ENCODE results near the gene CEP295NL. TPM values are rescaled to one million over a fixed set of nuclear protein-coding genes. Genes with fewer than 3 reads are reported as not detected.

CEP295NL gene
- total RNA-seq, 1 donor from 2014 or later = 7.9 TPM

GRCh38 chr17:78898075-78898836 is 4.7 kb downstream of the CEP295NL start:
- H3K4me3 ChIP-seq = no peak overlapping the region
- intact Hi-C loops (cut with DNase I) = no loop called here
- peak overlapping the region; percentile 81 for H3K27ac ChIP-seq
- no peaks in the 10 kb centered on the region for H3K27me3 ChIP-seq
- DNase-seq (ENCODE audit: extremely low spot score in 2 of 2) = no peak
- H3K9me3 ChIP-seq = no peaks in the 10 kb centered on the region
- peaks cover 97% of the 10 kb centered on the region for H3K4me1 ChIP-seq
- TF ChIP-seq POLR2AphosphoS5 (IDR thresholded peaks at IDR 0.05; ENCODE audit: insufficient read depth in 1 of 2, low read depth in 1 of 2) = peak in 1 of 2 donors; percentile 11
- TF ChIP-seq, protein P1, sequence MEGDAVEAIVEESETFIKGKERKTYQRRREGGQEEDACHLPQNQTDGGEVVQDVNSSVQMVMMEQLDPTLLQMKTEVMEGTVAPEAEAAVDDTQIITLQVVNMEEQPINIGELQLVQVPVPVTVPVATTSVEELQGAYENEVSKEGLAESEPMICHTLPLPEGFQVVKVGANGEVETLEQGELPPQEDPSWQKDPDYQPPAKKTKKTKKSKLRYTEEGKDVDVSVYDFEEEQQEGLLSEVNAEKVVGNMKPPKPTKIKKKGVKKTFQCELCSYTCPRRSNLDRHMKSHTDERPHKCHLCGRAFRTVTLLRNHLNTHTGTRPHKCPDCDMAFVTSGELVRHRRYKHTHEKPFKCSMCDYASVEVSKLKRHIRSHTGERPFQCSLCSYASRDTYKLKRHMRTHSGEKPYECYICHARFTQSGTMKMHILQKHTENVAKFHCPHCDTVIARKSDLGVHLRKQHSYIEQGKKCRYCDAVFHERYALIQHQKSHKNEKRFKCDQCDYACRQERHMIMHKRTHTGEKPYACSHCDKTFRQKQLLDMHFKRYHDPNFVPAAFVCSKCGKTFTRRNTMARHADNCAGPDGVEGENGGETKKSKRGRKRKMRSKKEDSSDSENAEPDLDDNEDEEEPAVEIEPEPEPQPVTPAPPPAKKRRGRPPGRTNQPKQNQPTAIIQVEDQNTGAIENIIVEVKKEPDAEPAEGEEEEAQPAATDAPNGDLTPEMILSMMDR (IDR thresholded peaks at IDR 0.05) = no peak
- no peak for TF ChIP-seq POLR2A (IDR thresholded peaks at IDR 0.05)
- H3K36me3 ChIP-seq = no peaks in the 10 kb centered on the region

- Histone ChIP-seq H3K4me1 (peaks cover 97% of the 10 kb centered on the region), H3K4me3 (no peak overlapping the region), H3K27me3 (no peaks in the 10 kb centered on the region), H3K9me3 (no peaks in the 10 kb centered on the region), H3K36me3 (no peaks in the 10 kb centered on the region), H3K27ac (peak overlapping the region; percentile 81)
- intact Hi-C loops (cut with DNase I) = no loop called here
- no peak for DNase-seq (ENCODE audit: extremely low spot score in 2 of 2)
- TF ChIP-seq, protein P1 (IDR thresholded peaks at IDR 0.05) = no peak
- TF ChIP-seq POLR2A (IDR thresholded peaks at IDR 0.05) (no peak), POLR2AphosphoS5 (IDR thresholded peaks at IDR 0.05; ENCODE audit: insufficient read depth in 1 of 2, low read depth in 1 of 2) (no peak)
These were observed 5.3 kb downstream of the CEP295NL start for GRCh38 chr17:78897664-78898047.

GRCh38 chr17:78896834-78897663 is 6.0 kb downstream of the CEP295NL start:
- TF ChIP-seq POLR2A (IDR thresholded peaks at IDR 0.05) (no peak), POLR2AphosphoS5 (IDR thresholded peaks at IDR 0.05; ENCODE audit: insufficient read depth in 1 of 2, low read depth in 1 of 2) (no peak)
- TF ChIP-seq, protein P1 (IDR thresholded peaks at IDR 0.05) = no peak
- Histone ChIP-seq H3K9me3 (no peaks in the 10 kb centered on the region), H3K27me3 (no peaks in the 10 kb centered on the region), H3K36me3 (no peaks in the 10 kb centered on the region), H3K4me1 (peaks cover 97% of the 10 kb centered on the region), H3K4me3 (no peak overlapping the region), H3K27ac (peak overlapping the region; percentile 81)
- no peak for DNase-seq (ENCODE audit: extremely low spot score in 2 of 2)
- intact Hi-C loops (cut with DNase I) = no loop called here

- Histone ChIP-seq H3K4me1 (peaks cover 98% of the 10 kb centered on the region), H3K27me3 (no peaks in the 10 kb centered on the region), H3K9me3 (no peaks in the 10 kb centered on the region), H3K36me3 (no peaks in the 10 kb centered on the region), H3K27ac (peak overlapping the region; percentile 81), H3K4me3 (no peak overlapping the region)
- intact Hi-C loops (cut with DNase I) = no loop called here
- DNase-seq (ENCODE audit: extremely low spot score in 2 of 2) = no peak
- TF ChIP-seq, protein P1 (IDR thresholded peaks at IDR 0.05) = no peak
- TF ChIP-seq POLR2AphosphoS5 (IDR thresholded peaks at IDR 0.05; ENCODE audit: insufficient read depth in 1 of 2, low read depth in 1 of 2) (no peak), POLR2A (IDR thresholded peaks at IDR 0.05) (no peak)
These were observed 6.7 kb downstream of the CEP295NL start for GRCh38 chr17:78896091-78896833.

Data from vagina (tissue), 2 donors.